ENCODE data around the gene GPR150.

The GPR150 gene

GRCh38 chr5:95591490-95591901, 28.4 kb upstream of the GPR150 start:
- no peak overlapping the region for H3K27ac ChIP-seq
- TF ChIP-seq, protein P1, sequence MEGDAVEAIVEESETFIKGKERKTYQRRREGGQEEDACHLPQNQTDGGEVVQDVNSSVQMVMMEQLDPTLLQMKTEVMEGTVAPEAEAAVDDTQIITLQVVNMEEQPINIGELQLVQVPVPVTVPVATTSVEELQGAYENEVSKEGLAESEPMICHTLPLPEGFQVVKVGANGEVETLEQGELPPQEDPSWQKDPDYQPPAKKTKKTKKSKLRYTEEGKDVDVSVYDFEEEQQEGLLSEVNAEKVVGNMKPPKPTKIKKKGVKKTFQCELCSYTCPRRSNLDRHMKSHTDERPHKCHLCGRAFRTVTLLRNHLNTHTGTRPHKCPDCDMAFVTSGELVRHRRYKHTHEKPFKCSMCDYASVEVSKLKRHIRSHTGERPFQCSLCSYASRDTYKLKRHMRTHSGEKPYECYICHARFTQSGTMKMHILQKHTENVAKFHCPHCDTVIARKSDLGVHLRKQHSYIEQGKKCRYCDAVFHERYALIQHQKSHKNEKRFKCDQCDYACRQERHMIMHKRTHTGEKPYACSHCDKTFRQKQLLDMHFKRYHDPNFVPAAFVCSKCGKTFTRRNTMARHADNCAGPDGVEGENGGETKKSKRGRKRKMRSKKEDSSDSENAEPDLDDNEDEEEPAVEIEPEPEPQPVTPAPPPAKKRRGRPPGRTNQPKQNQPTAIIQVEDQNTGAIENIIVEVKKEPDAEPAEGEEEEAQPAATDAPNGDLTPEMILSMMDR (IDR thresholded peaks at IDR 0.05), result no peak
- no peak overlapping the region for H3K4me3 ChIP-seq (ENCODE audit: low read depth in 1 of 2, low read length in 1 of 2)
- H3K9me3 ChIP-seq, result no peaks in the 10 kb centered on the region
- no peaks in the 10 kb centered on the region for H3K27me3 ChIP-seq
- H3K4me1 ChIP-seq (ENCODE audit: control insufficient read depth in 1 of 2, insufficient read depth in 1 of 2, low read depth in 1 of 2, low read length in 1 of 2), result no peaks in the 10 kb centered on the region
- no peaks in the 10 kb centered on the region for H3K36me3 ChIP-seq

DNA sequence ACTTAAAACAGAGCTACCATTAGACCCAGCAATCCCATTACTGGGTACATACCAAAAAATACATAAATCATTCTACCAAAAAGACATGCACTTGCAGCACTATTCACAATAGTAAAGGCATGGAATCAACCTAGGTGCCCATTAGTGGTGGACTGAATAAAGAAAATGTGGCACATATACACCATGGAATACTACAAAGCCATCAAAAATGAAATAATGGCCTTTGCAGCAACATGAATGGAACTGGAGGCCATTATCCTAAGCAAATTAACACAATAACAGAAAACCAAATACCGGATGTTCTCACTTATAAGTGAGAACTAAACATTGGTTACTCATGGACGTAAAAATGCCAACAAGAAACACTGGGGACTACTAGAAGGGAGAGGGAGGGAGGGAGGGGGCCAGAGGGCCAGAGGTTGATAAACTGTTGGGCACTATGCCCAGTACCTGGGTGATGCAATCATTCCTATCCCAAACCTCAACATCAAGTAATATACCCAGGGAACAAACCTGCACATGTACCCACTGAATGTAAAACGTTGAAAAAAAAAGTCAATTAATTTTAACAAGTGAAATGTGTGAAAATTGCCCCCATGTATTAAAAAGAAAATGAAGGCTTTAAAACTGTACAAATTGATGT, 24.5 kb upstream of the GPR150 start:
- Histone ChIP-seq H3K27me3 (no peaks in the 10 kb centered on the region), H3K4me1 (ENCODE audit: control insufficient read depth in 1 of 2, insufficient read depth in 1 of 2, low read depth in 1 of 2, low read length in 1 of 2) (no peaks in the 10 kb centered on the region), H3K4me3 (ENCODE audit: low read depth in 1 of 2, low read length in 1 of 2) (no peak overlapping the region), H3K36me3 (no peaks in the 10 kb centered on the region), H3K9me3 (no peaks in the 10 kb centered on the region), H3K27ac (no peak overlapping the region)
- TF ChIP-seq, protein P1 (IDR thresholded peaks at IDR 0.05), result no peak

- no peak overlapping the region for H3K27ac ChIP-seq
- TF ChIP-seq, protein P1 (IDR thresholded peaks at IDR 0.05), result no peak
- no peaks in the 10 kb centered on the region for H3K36me3 ChIP-seq
- no peaks in the 10 kb centered on the region for H3K9me3 ChIP-seq
- H3K27me3 ChIP-seq, result no peaks in the 10 kb centered on the region
- no peaks in the 10 kb centered on the region for H3K4me1 ChIP-seq (ENCODE audit: control insufficient read depth in 1 of 2, insufficient read depth in 1 of 2, low read depth in 1 of 2, low read length in 1 of 2)
- no peak overlapping the region for H3K4me3 ChIP-seq (ENCODE audit: low read depth in 1 of 2, low read length in 1 of 2)
Measured at GRCh38 chr5:95599252-95599651, 20.6 kb upstream of the GPR150 start.

GRCh38 chr5:95600557-95600956, 19.3 kb upstream of the GPR150 start:
- Histone ChIP-seq H3K27me3 (no peaks in the 10 kb centered on the region), H3K36me3 (no peaks in the 10 kb centered on the region), H3K27ac (no peak overlapping the region), H3K9me3 (no peaks in the 10 kb centered on the region), H3K4me3 (ENCODE audit: low read depth in 1 of 2, low read length in 1 of 2) (no peak overlapping the region), H3K4me1 (ENCODE audit: control insufficient read depth in 1 of 2, insufficient read depth in 1 of 2, low read depth in 1 of 2, low read length in 1 of 2) (no peaks in the 10 kb centered on the region)
- TF ChIP-seq, protein P1 (IDR thresholded peaks at IDR 0.05), result no peak

DNA sequence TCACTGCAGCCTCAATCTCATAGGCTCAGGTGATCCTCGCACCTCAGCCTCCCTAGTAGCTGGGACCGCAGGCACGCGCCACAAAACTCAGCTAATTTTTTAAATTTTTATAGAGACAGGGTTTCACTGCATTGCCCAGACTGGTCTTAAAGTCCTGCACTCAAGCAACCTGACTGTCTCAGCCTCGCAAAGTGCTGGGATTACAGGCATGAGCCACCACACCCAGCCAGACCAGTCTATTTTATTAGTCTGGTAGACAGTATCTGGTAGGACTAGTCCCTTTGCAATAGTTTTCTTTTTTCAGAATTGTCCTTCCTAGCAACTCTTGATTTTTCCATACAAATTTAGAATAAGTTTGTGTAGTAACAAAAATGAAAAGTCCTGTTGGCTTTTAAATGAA, 14.1 kb upstream of the GPR150 start:
- no peaks in the 10 kb centered on the region for H3K36me3 ChIP-seq
- H3K27ac ChIP-seq, result no peak overlapping the region
- no peak overlapping the region for H3K4me3 ChIP-seq (ENCODE audit: low read depth in 1 of 2, low read length in 1 of 2)
- TF ChIP-seq, protein P1 (IDR thresholded peaks at IDR 0.05), result no peak
- no peaks in the 10 kb centered on the region for H3K27me3 ChIP-seq
- H3K9me3 ChIP-seq, result no peaks in the 10 kb centered on the region
- no peaks in the 10 kb centered on the region for H3K4me1 ChIP-seq (ENCODE audit: control insufficient read depth in 1 of 2, insufficient read depth in 1 of 2, low read depth in 1 of 2, low read length in 1 of 2)
